ENCODE data around the gene SCUBE1.

DNA sequence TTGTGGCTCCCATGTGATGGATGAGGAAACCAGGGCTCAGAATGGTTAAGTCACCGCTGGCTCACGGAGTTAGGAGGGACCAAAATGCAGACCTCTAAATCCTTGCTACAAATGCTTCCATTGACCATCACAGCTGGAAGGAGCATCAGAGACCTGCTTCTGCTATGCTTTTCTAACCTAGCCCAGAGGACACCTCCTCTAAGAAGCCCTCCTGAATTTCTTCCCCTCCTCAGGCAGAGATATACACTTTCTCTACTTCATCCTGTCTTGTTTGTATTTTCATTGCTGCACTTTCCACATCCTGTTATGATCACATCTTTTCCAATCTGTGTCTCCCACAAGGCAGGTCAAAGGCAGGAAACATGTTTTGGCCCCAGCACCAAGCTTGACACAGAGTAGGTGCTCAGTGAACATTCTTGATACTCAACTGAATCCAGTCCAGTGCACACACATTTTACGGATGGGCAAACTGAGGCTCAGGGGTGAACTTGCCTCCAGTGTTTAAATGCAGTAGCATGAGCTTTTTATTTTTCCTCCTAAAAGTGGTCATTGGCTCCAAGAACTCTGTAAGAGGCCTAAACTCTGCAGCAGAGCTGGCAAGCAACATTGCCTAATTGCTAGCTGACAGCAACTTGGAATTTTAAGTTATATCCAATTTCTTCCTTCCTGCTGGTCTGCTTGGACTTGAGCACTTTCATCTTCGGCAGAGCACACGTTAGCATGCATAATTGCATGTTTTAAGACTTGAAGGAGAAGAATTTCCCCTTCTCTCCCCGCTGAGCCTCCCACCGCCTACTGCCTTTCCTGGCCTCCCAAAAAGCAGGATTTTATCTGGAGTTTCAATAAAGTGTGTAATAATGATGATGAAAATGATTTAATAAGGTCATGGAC lies 12.7 kb downstream of the SCUBE1 start:
- TF ChIP-seq EP300 (IDR thresholded peaks at IDR 0.05; ENCODE audit: borderline replicate concordance in 1 of 2, low read depth in 1 of 2, low read length in 1 of 2): no peak
- no peak for TF ChIP-seq POLR2AphosphoS5 (IDR thresholded peaks at IDR 0.05; ENCODE audit: low read depth, low read length)
- TF ChIP-seq, protein P1, sequence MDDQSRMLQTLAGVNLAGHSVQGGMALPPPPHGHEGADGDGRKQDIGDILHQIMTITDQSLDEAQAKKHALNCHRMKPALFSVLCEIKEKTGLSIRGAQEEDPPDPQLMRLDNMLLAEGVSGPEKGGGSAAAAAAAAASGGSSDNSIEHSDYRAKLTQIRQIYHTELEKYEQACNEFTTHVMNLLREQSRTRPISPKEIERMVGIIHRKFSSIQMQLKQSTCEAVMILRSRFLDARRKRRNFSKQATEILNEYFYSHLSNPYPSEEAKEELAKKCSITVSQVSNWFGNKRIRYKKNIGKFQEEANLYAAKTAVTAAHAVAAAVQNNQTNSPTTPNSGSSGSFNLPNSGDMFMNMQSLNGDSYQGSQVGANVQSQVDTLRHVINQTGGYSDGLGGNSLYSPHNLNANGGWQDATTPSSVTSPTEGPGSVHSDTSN (IDR thresholded peaks at IDR 0.05): no peak
- TF ChIP-seq, protein P2, sequence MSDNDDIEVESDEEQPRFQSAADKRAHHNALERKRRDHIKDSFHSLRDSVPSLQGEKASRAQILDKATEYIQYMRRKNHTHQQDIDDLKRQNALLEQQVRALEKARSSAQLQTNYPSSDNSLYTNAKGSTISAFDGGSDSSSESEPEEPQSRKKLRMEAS (IDR thresholded peaks at IDR 0.05; ENCODE audit: low read depth): no peak
- TF ChIP-seq JUND (IDR thresholded peaks at IDR 0.05): no peak
- TF ChIP-seq, protein P3, sequence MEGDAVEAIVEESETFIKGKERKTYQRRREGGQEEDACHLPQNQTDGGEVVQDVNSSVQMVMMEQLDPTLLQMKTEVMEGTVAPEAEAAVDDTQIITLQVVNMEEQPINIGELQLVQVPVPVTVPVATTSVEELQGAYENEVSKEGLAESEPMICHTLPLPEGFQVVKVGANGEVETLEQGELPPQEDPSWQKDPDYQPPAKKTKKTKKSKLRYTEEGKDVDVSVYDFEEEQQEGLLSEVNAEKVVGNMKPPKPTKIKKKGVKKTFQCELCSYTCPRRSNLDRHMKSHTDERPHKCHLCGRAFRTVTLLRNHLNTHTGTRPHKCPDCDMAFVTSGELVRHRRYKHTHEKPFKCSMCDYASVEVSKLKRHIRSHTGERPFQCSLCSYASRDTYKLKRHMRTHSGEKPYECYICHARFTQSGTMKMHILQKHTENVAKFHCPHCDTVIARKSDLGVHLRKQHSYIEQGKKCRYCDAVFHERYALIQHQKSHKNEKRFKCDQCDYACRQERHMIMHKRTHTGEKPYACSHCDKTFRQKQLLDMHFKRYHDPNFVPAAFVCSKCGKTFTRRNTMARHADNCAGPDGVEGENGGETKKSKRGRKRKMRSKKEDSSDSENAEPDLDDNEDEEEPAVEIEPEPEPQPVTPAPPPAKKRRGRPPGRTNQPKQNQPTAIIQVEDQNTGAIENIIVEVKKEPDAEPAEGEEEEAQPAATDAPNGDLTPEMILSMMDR (IDR thresholded peaks at IDR 0.05): no peak
- no peak for TF ChIP-seq SMC3 (IDR thresholded peaks at IDR 0.05; ENCODE audit: low read depth, low read length)
- TF ChIP-seq FOSL2 (IDR thresholded peaks at IDR 0.05; ENCODE audit: borderline replicate concordance, low read depth): no peak
- TF ChIP-seq, protein P4, sequence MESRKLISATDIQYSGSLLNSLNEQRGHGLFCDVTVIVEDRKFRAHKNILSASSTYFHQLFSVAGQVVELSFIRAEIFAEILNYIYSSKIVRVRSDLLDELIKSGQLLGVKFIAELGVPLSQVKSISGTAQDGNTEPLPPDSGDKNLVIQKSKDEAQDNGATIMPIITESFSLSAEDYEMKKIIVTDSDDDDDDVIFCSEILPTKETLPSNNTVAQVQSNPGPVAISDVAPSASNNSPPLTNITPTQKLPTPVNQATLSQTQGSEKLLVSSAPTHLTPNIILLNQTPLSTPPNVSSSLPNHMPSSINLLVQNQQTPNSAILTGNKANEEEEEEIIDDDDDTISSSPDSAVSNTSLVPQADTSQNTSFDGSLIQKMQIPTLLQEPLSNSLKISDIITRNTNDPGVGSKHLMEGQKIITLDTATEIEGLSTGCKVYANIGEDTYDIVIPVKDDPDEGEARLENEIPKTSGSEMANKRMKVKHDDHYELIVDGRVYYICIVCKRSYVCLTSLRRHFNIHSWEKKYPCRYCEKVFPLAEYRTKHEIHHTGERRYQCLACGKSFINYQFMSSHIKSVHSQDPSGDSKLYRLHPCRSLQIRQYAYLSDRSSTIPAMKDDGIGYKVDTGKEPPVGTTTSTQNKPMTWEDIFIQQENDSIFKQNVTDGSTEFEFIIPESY (IDR thresholded peaks at IDR 0.05; ENCODE audit: borderline replicate concordance, low read depth): no peak
- TF ChIP-seq, protein P5, sequence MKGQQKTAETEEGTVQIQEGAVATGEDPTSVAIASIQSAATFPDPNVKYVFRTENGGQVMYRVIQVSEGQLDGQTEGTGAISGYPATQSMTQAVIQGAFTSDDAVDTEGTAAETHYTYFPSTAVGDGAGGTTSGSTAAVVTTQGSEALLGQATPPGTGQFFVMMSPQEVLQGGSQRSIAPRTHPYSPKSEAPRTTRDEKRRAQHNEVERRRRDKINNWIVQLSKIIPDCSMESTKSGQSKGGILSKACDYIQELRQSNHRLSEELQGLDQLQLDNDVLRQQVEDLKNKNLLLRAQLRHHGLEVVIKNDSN (IDR thresholded peaks at IDR 0.05; ENCODE audit: borderline replicate concordance, low read depth): no peak
- TF ChIP-seq NFIC (IDR thresholded peaks at IDR 0.05; ENCODE audit: borderline replicate concordance): no peak
- no peak for TF ChIP-seq TAF1 (IDR thresholded peaks at IDR 0.05; ENCODE audit: borderline replicate concordance, low read depth, low read length)
- no peak for TF ChIP-seq SIN3A (IDR thresholded peaks at IDR 0.05; ENCODE audit: borderline replicate concordance, low read depth, low read length)
- TF ChIP-seq, protein P6, sequence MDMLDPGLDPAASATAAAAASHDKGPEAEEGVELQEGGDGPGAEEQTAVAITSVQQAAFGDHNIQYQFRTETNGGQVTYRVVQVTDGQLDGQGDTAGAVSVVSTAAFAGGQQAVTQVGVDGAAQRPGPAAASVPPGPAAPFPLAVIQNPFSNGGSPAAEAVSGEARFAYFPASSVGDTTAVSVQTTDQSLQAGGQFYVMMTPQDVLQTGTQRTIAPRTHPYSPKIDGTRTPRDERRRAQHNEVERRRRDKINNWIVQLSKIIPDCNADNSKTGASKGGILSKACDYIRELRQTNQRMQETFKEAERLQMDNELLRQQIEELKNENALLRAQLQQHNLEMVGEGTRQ (IDR thresholded peaks at IDR 0.05; ENCODE audit: borderline replicate concordance, low read depth, low read length): no peak

Data from SK-N-SH (cell line).